ENCODE data around the gene BRSK2.

BRSK2 gene

GRCh38 chr11:1470681-1471611 is 81.2 kb downstream of the BRSK2 start:
- Mint-ChIP-seq H3K36me3 (peaks cover 49% of the 10 kb centered on the region), H3K4me1 (no peaks in the 10 kb centered on the region), H3K27me3 (no peaks in the 10 kb centered on the region), H3K27ac (no peak overlapping the region), H3K9me3 (no peaks in the 10 kb centered on the region), H3K4me3 (no peak overlapping the region)
- no peak for ATAC-seq

- ATAC-seq, result no peak
- Mint-ChIP-seq H3K4me1 (no peaks in the 10 kb centered on the region), H3K36me3 (peaks cover 53% of the 10 kb centered on the region), H3K9me3 (no peaks in the 10 kb centered on the region), H3K4me3 (no peak overlapping the region), H3K27me3 (no peaks in the 10 kb centered on the region), H3K27ac (no peak overlapping the region)
Observed at GRCh38 chr11:1471736-1472135, 82.0 kb downstream of the BRSK2 start.

- ATAC-seq, result no peak
- H3K36me3 Mint-ChIP-seq, result peaks cover 51% of the 10 kb centered on the region
- H3K4me3 Mint-ChIP-seq, result no peak overlapping the region
- H3K4me1 Mint-ChIP-seq, result no peaks in the 10 kb centered on the region
- no peaks in the 10 kb centered on the region for H3K9me3 Mint-ChIP-seq
- H3K27me3 Mint-ChIP-seq, result no peaks in the 10 kb centered on the region
- H3K27ac Mint-ChIP-seq, result no peak overlapping the region
Observed at GRCh38 chr11:1472180-1473005, 82.7 kb downstream of the BRSK2 start.

GRCh38 chr11:1473011-1473628 is 83.4 kb downstream of the BRSK2 start:
- H3K27me3 Mint-ChIP-seq, result no peaks in the 10 kb centered on the region
- no peaks in the 10 kb centered on the region for H3K4me1 Mint-ChIP-seq
- peaks cover 57% of the 10 kb centered on the region for H3K36me3 Mint-ChIP-seq
- H3K9me3 Mint-ChIP-seq, result no peaks in the 10 kb centered on the region
- no peak for ATAC-seq
- no peak overlapping the region for H3K27ac Mint-ChIP-seq
- H3K4me3 Mint-ChIP-seq, result no peak overlapping the region

GRCh38 chr11:1473786-1474185 is 84.1 kb downstream of the BRSK2 start:
- H3K36me3 Mint-ChIP-seq, result peaks cover 63% of the 10 kb centered on the region
- H3K4me3 Mint-ChIP-seq, result no peak overlapping the region
- no peak for ATAC-seq
- H3K27me3 Mint-ChIP-seq, result no peaks in the 10 kb centered on the region
- no peaks in the 10 kb centered on the region for H3K9me3 Mint-ChIP-seq
- H3K4me1 Mint-ChIP-seq, result no peaks in the 10 kb centered on the region
- H3K27ac Mint-ChIP-seq, result no peak overlapping the region

- no peaks in the 10 kb centered on the region for H3K27me3 Mint-ChIP-seq
- no peak overlapping the region for H3K27ac Mint-ChIP-seq
- ATAC-seq, result no peak
- H3K4me1 Mint-ChIP-seq, result no peaks in the 10 kb centered on the region
- H3K36me3 Mint-ChIP-seq, result peaks cover 68% of the 10 kb centered on the region
- H3K9me3 Mint-ChIP-seq, result no peaks in the 10 kb centered on the region
- no peak overlapping the region for H3K4me3 Mint-ChIP-seq
Observed at GRCh38 chr11:1475841-1476240, 86.1 kb downstream of the BRSK2 start.

GRCh38 chr11:1476940-1477736 is 87.4 kb downstream of the BRSK2 start:
- H3K27ac Mint-ChIP-seq, result no peak overlapping the region
- no peaks in the 10 kb centered on the region for H3K27me3 Mint-ChIP-seq
- H3K9me3 Mint-ChIP-seq, result no peaks in the 10 kb centered on the region
- ATAC-seq, result no peak
- H3K36me3 Mint-ChIP-seq, result peaks cover 64% of the 10 kb centered on the region
- H3K4me3 Mint-ChIP-seq, result no peak overlapping the region
- H3K4me1 Mint-ChIP-seq, result no peaks in the 10 kb centered on the region

- no peak overlapping the region for H3K4me3 Mint-ChIP-seq
- H3K27me3 Mint-ChIP-seq, result no peaks in the 10 kb centered on the region
- peaks cover 64% of the 10 kb centered on the region for H3K36me3 Mint-ChIP-seq
- H3K9me3 Mint-ChIP-seq, result no peaks in the 10 kb centered on the region
- ATAC-seq, result no peak
- H3K4me1 Mint-ChIP-seq, result peaks cover 4% of the 10 kb centered on the region
- H3K27ac Mint-ChIP-seq, result no peak overlapping the region
Observed at GRCh38 chr11:1478011-1478410, 88.3 kb downstream of the BRSK2 start.

GRCh38 chr11:1478544-1478943 is 88.8 kb downstream of the BRSK2 start:
- H3K27ac Mint-ChIP-seq, result no peak overlapping the region
- peaks cover 64% of the 10 kb centered on the region for H3K36me3 Mint-ChIP-seq
- H3K9me3 Mint-ChIP-seq, result no peaks in the 10 kb centered on the region
- peaks cover 7% of the 10 kb centered on the region for H3K4me1 Mint-ChIP-seq
- H3K27me3 Mint-ChIP-seq, result no peaks in the 10 kb centered on the region
- ATAC-seq, result no peak
- H3K4me3 Mint-ChIP-seq, result no peak overlapping the region

GRCh38 chr11:1479006-1479677 is 89.4 kb downstream of the BRSK2 start:
- Mint-ChIP-seq H3K27me3 (no peaks in the 10 kb centered on the region), H3K9me3 (no peaks in the 10 kb centered on the region), H3K4me1 (peaks cover 10% of the 10 kb centered on the region), H3K27ac (no peak overlapping the region), H3K4me3 (no peak overlapping the region), H3K36me3 (peaks cover 58% of the 10 kb centered on the region)
- no peak for ATAC-seq

- Mint-ChIP-seq H3K9me3 (no peaks in the 10 kb centered on the region), H3K27ac (no peak overlapping the region), H3K4me3 (no peak overlapping the region), H3K27me3 (no peaks in the 10 kb centered on the region), H3K36me3 (peaks cover 52% of the 10 kb centered on the region), H3K4me1 (peaks cover 10% of the 10 kb centered on the region)
- no peak for ATAC-seq
Observed at GRCh38 chr11:1479678-1480118, 90.0 kb downstream of the BRSK2 start.

GRCh38 chr11:1480191-1480554 is 90.4 kb downstream of the BRSK2 start:
- ATAC-seq, result no peak
- Mint-ChIP-seq H3K9me3 (no peaks in the 10 kb centered on the region), H3K27me3 (no peaks in the 10 kb centered on the region), H3K4me1 (peaks cover 12% of the 10 kb centered on the region), H3K27ac (no peak overlapping the region), H3K36me3 (peaks cover 50% of the 10 kb centered on the region), H3K4me3 (no peak overlapping the region)

GRCh38 chr11:1480555-1481482 is 91.1 kb downstream of the BRSK2 start:
- no peak overlapping the region for H3K27ac Mint-ChIP-seq
- no peaks in the 10 kb centered on the region for H3K9me3 Mint-ChIP-seq
- H3K36me3 Mint-ChIP-seq, result peaks cover 43% of the 10 kb centered on the region
- no peak for ATAC-seq
- no peak overlapping the region for H3K4me3 Mint-ChIP-seq
- no peaks in the 10 kb centered on the region for H3K27me3 Mint-ChIP-seq
- H3K4me1 Mint-ChIP-seq, result peaks cover 19% of the 10 kb centered on the region
